Islet precursor cell (in vitro differentiated cells): ENCODE measurements around the gene SETD3.

Source experiments
- DNase-seq: peaks from one replicate; pipeline ENCODE4 v3.0.0-alpha.2; 2018

Gene SETD3

DNA sequence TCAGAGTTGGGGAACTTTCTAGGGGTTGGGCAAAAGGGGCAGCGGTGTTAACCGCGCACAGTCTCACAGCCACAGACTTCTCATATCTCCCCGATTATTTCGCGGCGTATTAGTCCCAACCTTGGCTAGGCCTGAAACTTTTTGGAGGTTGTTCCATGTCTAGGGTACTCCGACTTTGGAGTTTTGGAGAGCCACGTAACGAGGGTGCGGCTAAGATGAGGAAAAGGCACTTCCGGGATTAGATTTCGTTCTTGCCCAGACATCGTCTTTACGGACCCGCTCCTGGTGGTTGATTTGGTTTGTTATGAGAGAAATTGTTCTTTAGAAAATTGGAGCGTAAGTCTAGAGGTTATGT, 1.1 kb upstream of the SETD3 start:
- DNase-seq, result no peak

DNA sequence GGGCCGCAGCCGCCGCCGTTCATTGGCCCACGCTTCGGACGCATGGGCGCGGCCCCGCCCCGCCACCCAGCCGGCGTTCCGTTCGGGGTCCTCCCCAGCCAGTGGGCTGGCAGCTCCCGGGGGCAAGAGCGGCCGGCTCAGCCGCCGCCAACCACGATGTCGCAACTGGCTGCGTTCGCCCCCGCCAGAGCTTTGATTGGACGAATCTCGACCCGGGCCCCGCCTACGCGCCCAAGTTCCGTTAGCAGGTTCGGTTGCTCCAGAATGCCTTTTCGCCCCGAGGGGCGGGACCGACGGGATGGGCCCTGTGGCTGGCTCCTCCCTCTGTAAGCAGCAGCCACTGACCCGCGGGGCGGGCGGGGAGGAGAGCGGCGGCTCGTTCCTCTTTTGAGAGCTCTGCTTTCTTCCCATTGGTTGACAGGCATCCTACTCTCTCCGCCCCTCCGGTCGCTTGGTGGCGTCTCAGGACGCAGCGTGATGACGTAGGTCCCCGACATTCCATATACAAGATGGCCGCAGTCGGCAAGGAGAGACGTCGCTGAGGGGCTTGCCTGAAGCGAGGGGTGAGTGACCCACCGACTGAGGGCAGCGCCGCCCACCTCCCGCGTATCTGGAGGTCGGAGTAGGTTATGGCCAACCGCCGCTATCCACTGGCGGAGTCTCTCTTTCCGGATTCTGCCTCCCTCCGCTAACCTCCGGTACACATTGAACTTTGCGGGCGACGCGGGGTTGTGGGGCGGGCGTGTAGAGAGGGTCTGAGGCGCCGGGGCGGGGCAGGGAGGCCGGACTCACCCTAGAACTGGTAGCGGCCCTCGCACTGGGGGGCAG, 472 bp upstream of the SETD3 start, which contains the start of gene CCNK:
Gene CCNK (plus strand): TSS at position 493 of the 828 bp plus-strand sequence. CDS start 11,269 bp downstream, outside the sequence.
- peak; percentile 100 for DNase-seq

GRCh38 chr14:99479160-99479905, 1.3 kb downstream of the SETD3 start:
- DNase-seq, result no peak

DNA sequence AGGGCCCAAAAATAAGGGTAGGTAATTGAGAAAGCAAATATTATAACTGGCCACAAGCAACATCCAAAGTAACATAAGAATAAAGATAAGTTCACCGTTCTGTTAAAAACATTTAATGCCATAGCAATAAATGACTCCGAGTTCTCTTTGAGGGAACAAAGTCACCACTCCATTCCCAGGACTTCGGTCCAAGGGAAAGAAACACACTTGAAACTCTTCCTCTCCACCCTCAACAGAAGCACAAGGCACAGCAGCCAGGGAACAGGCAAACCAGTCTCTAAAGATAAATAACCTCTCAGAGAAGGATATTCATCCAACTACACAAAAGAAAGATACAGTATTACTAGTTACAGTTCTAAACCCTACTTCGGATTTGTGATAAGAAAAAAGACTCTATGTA, 2.5 kb downstream of the SETD3 start:
- no peak for DNase-seq

DNA sequence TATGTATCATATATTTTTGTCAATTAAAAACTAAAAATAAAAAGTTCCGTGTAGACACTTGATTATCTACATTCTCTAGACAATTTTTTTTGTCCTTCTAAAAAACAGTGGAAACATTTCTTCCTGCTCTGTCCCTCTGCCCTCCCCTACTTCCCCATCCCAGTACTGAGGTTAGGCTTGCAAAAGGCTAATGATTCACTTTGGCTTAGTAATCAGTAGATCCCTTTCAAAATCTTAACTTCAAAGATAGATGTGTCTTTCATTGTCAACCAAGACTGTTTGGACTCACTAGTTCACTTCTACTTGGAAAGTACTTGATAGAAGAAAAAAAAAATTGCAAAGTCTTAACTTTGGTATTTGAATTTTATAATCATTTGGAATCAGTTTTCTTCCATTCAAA, 3.8 kb downstream of the SETD3 start:
- no peak for DNase-seq

GRCh38 chr14:99475660-99476059, 5.0 kb downstream of the SETD3 start:
- no peak for DNase-seq

GRCh38 chr14:99475179-99475578, 5.5 kb downstream of the SETD3 start:
- peak; percentile 62 for DNase-seq

DNA sequence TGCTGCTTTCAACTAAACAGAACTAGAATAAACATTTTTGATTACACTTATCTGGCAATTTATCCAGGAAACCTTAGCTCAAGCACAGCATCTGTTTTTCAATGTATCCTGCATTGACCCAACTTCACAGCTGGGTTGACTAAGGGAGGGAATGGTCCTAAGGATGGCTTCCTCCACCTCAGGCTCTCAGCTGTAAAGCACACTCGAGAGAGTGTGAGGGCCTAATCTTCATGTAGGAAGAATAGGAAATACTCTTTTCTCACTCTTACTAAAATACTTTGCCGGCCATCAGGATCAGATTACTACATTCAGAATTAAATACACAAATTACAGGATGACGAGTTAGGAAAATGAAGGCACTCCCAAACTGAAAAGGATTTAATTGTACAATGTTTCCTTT, 7.2 kb downstream of the SETD3 start:
- DNase-seq, result no peak

GRCh38 chr14:99472937-99473336, 7.7 kb downstream of the SETD3 start:
- no peak for DNase-seq

DNA sequence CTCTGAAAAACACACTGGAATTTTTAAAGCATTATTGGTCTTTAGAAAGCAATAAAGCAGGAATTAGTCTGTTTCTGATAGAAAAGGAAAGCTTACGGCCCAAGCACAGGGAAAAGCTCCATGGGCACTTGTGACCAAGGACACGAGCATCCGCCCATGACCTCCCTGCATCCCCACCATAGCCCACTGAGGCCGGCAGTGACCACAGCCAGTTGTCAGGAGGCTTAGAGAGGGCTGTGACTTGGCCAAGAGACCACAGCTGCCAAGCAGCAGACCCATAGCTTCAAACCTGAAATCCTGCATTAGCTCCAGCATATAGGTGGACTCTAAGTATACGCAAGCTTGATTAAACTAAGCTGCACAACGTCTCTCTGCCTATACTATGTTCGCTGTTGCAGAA, 8.9 kb downstream of the SETD3 start:
- DNase-seq, result no peak

- DNase-seq, result no peak
Observed at GRCh38 chr14:99468836-99469592, 11.6 kb downstream of the SETD3 start.

- DNase-seq, result no peak
Observed at GRCh38 chr14:99468081-99468480, 12.6 kb downstream of the SETD3 start.

DNA sequence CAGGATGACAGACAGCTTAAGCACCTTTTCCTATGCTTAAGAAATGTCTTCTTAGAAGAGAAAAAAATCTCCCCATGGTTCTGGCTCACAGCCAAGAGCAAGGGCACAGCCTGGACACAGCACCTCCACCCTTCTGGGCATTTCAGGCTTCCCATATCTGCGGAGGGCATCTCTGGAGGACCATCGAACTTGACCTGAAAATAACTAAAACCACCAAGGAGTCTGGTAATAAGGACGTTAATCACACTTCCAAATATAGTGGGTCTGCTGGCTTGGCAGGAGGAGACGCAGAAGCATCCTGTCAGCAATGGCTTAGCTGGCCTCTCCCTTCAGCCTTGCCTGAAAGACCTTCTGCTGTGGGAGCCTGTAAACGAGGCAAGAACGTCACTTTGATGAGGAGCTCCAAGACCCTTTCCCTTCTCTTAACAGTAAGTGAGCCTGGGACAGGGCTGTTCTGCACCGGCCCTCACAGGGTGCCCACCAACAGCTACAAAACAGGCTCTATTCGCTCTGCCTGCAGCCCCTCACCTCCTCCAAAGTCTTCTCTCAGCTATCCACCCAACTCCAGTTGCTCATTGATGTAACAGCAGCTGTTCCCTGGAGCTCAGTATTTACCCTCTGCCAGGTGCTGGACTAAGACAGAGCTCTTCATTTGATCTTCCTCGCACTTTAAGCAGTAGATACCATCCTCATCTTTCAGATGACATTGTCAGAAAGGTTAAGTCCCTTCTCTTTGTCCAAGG, 13.2 kb downstream of the SETD3 start:
- DNase-seq, result no peak

GRCh38 chr14:99466758-99467157, 13.9 kb downstream of the SETD3 start:
- no peak for DNase-seq

DNA sequence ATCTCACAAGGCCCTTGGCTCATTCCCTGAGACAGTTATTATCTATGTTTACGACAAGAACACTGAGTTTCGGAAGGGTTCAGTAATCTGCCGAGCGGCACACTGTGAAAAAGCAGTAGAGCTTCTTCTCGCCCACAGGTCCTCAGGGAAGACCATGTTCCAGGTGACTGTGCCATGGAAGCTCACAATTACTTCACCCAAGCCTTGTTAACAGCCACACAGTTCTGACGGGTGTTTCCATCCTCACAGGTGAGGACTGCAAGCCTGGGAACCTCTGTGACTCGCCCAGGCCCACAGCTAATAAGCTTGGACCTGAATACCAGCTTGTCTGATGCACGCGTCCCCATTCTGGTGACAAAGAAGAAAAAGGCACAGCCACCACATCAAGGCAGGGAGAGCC, 15.4 kb downstream of the SETD3 start:
- DNase-seq, result no peak

- DNase-seq, result no peak
Observed at GRCh38 chr14:99463974-99464373, 16.7 kb downstream of the SETD3 start.

DNA sequence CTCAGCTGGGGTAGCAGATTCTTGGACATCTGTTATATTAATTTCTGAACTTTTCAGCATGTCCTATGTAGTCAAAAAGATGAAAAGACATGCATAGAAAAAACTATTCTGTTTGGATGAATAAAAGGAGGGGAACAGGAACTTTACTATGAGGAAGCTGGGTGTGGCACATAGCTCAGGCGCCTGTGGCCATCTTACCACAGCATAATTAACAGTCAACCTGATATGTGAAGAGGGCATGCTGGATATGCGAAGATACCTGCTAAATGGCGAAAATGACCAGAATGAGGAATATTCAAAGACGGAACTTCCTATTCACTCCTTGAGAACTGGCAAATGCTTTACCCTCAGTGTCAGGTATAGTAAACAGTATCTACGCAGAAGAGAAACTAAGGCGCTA, 18.4 kb downstream of the SETD3 start:
- peak; percentile 24 for DNase-seq

DNA sequence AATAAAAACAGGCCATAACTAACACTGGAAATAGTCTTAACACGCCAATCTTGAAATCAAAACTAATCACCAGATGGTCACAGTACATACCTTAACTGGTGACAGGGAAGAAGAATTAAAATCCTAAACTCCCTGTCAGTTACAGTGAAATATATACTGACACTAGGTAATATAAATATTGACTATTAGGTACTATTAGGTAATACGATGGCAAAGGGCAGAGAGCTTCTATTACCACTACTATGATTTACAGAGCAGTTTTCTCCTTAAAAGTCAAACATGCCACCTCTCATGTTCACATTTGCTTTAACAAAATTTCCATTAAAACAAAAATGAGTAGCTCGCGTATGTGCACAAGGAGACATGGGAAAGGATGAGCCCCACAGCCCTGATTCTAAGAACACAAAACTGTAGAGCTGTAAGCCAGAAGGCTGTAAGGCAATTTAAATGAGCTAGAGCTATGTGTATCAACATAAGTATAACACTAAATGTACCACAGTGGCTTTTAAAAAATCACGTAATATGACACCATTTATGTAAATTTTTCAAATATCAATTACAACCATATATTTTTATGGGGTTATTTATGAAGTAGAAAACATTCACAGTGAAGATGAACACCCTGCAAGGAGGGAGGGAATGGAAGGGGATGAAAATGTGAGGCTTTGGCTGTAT, 19.1 kb downstream of the SETD3 start:
- no peak for DNase-seq

GRCh38 chr14:99460793-99461192, 19.9 kb downstream of the SETD3 start:
- peak; percentile 68 for DNase-seq

DNA sequence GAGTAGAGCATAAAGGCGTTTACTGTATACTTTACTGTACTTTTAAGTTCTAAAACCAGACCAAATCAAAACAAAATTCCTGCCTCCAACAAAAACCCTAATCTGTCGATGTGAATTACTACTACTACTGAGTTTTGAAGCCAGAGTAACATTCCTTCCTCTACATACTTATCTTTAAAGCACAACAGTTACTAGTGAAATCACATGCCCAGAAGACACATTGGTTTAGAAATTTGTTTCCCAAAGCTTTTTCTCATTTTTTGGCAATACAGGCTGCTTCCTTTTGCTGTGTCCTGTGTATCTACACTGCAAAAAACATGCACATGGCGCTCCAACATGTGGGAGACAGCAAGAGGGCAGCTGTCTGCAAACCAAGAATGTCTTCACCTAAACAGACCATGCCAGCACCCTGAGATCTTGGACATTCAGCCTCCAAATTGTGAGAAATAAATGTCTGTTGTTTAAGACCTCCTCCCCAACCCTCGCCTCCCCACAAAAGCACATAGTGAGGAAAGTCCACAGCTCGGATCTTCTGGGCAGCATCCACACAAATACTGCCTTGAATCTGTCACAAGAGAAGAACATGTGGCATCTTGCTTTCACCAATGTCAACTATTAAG, 21.1 kb downstream of the SETD3 start:
- DNase-seq, result peak; percentile 29

- peak; percentile 25 for DNase-seq
Observed at GRCh38 chr14:99454246-99454645, 26.4 kb downstream of the SETD3 start.

- peak; percentile 6 for DNase-seq
Observed at GRCh38 chr14:99452968-99453367, 27.7 kb downstream of the SETD3 start.
